OCI-LY1 (cell line): ENCODE results near the gene MTX3.

ENCODE experiments used
- H2AFZ ChIP-seq: fragments of 200-600 bp; sonication (generic), shearing (Covaris generic); 2 replicates; pipeline ENCODE4 v1.6.0; 2014; ENCODE audit warnings: antibody characterized with exemption, mild to moderate bottlenecking, low read length
- H3F3A ChIP-seq: fragments of 200-600 bp; sonication (generic), shearing (Covaris generic); 2 replicates; pipeline ENCODE4 v1.6.0; 2014; ENCODE audit warnings: mild to moderate bottlenecking, antibody characterized with exemption, low read length, moderate library complexity; ENCODE audit not compliant: insufficient read depth
- H3K27ac ChIP-seq: fragments of 200-600 bp; sonication (generic); 2 replicates; pipeline ENCODE4 v1.5.1; 2014; ENCODE audit warnings: low read length, mixed run types, mild to moderate bottlenecking, low read depth; ENCODE audit not compliant: poor library complexity, severe bottlenecking
- H3K27me3 ChIP-seq: fragments of 200-600 bp; sonication (generic); 2 replicates; pipeline ENCODE4 v1.6.0; 2014; ENCODE audit warnings: antibody characterized with exemption, mild to moderate bottlenecking, low read length, moderate library complexity; ENCODE audit not compliant: insufficient read depth
- H3K36me3 ChIP-seq: fragments of 200-600 bp; sonication (generic); 2 replicates; pipeline ENCODE4 v1.6.1; 2014; ENCODE audit warnings: mild to moderate bottlenecking, antibody characterized with exemption, low read length, moderate library complexity, mixed read lengths; ENCODE audit not compliant: insufficient read depth
- H3K4me1 ChIP-seq: fragments of 200-600 bp; sonication (generic); 2 replicates; pipeline ENCODE4 v1.5.1; 2014; ENCODE audit warnings: mild to moderate bottlenecking, low read length, moderate library complexity; ENCODE audit not compliant: insufficient read depth, severe bottlenecking
- H3K4me2 ChIP-seq: fragments of 200-600 bp; sonication (generic), shearing (Covaris generic); 2 replicates; pipeline ENCODE4 v1.6.1; 2014; ENCODE audit warnings: low read length
- H3K4me3 ChIP-seq: fragments of 200-600 bp; sonication (generic); 2 replicates; pipeline ENCODE4 v1.5.1; 2014; ENCODE audit warnings: low read length, low read depth, mild to moderate bottlenecking, mixed read lengths; ENCODE audit not compliant: poor library complexity, severe bottlenecking
- H3K79me2 ChIP-seq: fragments of 200-600 bp; shearing (Covaris generic); 2 replicates; pipeline ENCODE4 v1.6.1; 2016; ENCODE audit warnings: mixed run types, low read length, mixed read lengths; ENCODE audit not compliant: insufficient read depth
- H3K9ac ChIP-seq: fragments of 200-600 bp; sonication (generic), shearing (Covaris generic); 2 replicates; pipeline ENCODE4 v1.6.1; 2014; ENCODE audit warnings: mild to moderate bottlenecking, low read length, mixed read lengths
- H3K9me2 ChIP-seq: fragments of 200-600 bp; sonication (generic), shearing (Covaris generic); 2 replicates; pipeline ENCODE4 v1.6.1; 2014; ENCODE audit warnings: low read depth, mild to moderate bottlenecking, low read length, mixed read lengths
- H3K9me3 ChIP-seq: fragments of 200-600 bp; shearing (Covaris generic); 2 replicates; pipeline ENCODE4 v1.6.1; 2014; ENCODE audit warnings: low read length, mixed read lengths
- H4K20me1 ChIP-seq: fragments of 200-600 bp; sonication (generic), shearing (Covaris generic); 2 replicates; pipeline ENCODE4 v1.6.0; 2016; ENCODE audit warnings: mild to moderate bottlenecking, low read length; ENCODE audit not compliant: insufficient read depth
- CTCF ChIP-seq: fragments of 200-600 bp; sonication (generic), shearing (Covaris generic); IDR thresholded peaks from 2 replicates; pipeline ENCODE4 v1.5.1; 2017; ENCODE audit warnings: mild to moderate bottlenecking, antibody characterized with exemption, low read length, moderate library complexity, mixed read lengths
- EZH2 ChIP-seq: fragments of 200-600 bp; sonication (generic), shearing (Covaris generic); IDR thresholded peaks from 2 replicates; pipeline ENCODE4 v1.8.0; 2017; ENCODE audit warnings: borderline replicate concordance, mixed run types, mild to moderate bottlenecking, antibody characterized with exemption, low read length, moderate library complexity, mixed read lengths

MTX3 gene

GRCh38 chr5:80034559-80034958 lies 43.5 kb upstream of the MTX3 start:
- no peak overlapping the region for H3K27ac ChIP-seq
- no peak overlapping the region for H3K4me2 ChIP-seq
- H3K36me3 ChIP-seq: no peaks in the 10 kb centered on the region
- H3K4me1 ChIP-seq: no peaks in the 10 kb centered on the region
- H3K9me2 ChIP-seq: no peaks in the 10 kb centered on the region
- no peaks in the 10 kb centered on the region for H4K20me1 ChIP-seq
- H3K27me3 ChIP-seq: no peaks in the 10 kb centered on the region
- no peaks in the 10 kb centered on the region for H3K9me3 ChIP-seq
- H3F3A ChIP-seq: no peaks in the 10 kb centered on the region
- H2AFZ ChIP-seq: no peak overlapping the region
- no peak overlapping the region for H3K4me3 ChIP-seq
- no peak overlapping the region for H3K9ac ChIP-seq
- TF ChIP-seq CTCF: no peak
- H3K79me2 ChIP-seq: no peaks in the 10 kb centered on the region

GRCh38 chr5:80033513-80033912 lies 42.5 kb upstream of the MTX3 start:
- Histone ChIP-seq H3K4me2 (no peak overlapping the region), H3K4me3 (no peak overlapping the region), H2AFZ (no peak overlapping the region), H3K79me2 (no peaks in the 10 kb centered on the region), H3K9ac (no peak overlapping the region), H3K4me1 (no peaks in the 10 kb centered on the region), H3K27ac (no peak overlapping the region), H3K9me2 (no peaks in the 10 kb centered on the region), H3K27me3 (no peaks in the 10 kb centered on the region), H4K20me1 (no peaks in the 10 kb centered on the region), H3K9me3 (no peaks in the 10 kb centered on the region), H3F3A (no peaks in the 10 kb centered on the region), H3K36me3 (no peaks in the 10 kb centered on the region)
- no peak for TF ChIP-seq CTCF
- no peak for TF ChIP-seq EZH2

GRCh38 chr5:80031109-80031508 lies 40.0 kb upstream of the MTX3 start:
- H3F3A ChIP-seq: no peaks in the 10 kb centered on the region
- no peaks in the 10 kb centered on the region for H3K4me1 ChIP-seq
- H3K9me3 ChIP-seq: no peaks in the 10 kb centered on the region
- TF ChIP-seq EZH2 (no peak), CTCF (no peak)
- H3K4me3 ChIP-seq: no peak overlapping the region
- H2AFZ ChIP-seq: no peak overlapping the region
- no peak overlapping the region for H3K27ac ChIP-seq
- no peaks in the 10 kb centered on the region for H3K9me2 ChIP-seq
- no peaks in the 10 kb centered on the region for H3K27me3 ChIP-seq
- no peaks in the 10 kb centered on the region for H4K20me1 ChIP-seq
- no peaks in the 10 kb centered on the region for H3K79me2 ChIP-seq
- H3K9ac ChIP-seq: no peak overlapping the region
- H3K36me3 ChIP-seq: no peaks in the 10 kb centered on the region
- H3K4me2 ChIP-seq: no peak overlapping the region
